GM19438 (cell line): ENCODE measurements around the gene F2RL3.
"Not testable (repeated sequence)": the region's sequence is repeated elsewhere in the genome, so short reads cannot be mapped to it uniquely, and the experiment has no call there.

Experiments
- ATAC-seq: cut with Tn5 transposase; IDR thresholded peaks from one replicate; pipeline ENCODE4 v1.9.1; 2021; ENCODE audit warnings: low read depth; ENCODE audit not compliant: unreplicated experiment

The F2RL3 gene

DNA sequence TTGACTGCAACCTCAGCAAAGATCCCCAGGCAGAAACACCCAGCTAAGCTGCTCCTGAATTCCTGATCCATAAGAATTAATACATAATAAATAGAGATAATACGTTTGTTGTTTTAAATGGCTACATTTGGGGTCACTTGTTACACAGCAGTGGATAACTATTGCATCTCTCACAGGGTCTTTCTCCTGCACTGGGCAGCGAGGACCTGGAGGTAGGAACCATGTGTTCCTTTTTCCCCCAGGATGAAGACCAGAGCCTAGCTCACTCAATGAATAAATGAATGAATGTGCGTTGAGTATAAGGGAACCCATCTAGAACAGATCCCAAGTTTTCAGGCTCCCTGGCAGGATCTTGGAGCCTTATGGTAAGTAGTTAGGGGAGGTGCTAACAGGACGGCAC, 30.7 kb downstream of the F2RL3 start:
- ATAC-seq: no peak

DNA sequence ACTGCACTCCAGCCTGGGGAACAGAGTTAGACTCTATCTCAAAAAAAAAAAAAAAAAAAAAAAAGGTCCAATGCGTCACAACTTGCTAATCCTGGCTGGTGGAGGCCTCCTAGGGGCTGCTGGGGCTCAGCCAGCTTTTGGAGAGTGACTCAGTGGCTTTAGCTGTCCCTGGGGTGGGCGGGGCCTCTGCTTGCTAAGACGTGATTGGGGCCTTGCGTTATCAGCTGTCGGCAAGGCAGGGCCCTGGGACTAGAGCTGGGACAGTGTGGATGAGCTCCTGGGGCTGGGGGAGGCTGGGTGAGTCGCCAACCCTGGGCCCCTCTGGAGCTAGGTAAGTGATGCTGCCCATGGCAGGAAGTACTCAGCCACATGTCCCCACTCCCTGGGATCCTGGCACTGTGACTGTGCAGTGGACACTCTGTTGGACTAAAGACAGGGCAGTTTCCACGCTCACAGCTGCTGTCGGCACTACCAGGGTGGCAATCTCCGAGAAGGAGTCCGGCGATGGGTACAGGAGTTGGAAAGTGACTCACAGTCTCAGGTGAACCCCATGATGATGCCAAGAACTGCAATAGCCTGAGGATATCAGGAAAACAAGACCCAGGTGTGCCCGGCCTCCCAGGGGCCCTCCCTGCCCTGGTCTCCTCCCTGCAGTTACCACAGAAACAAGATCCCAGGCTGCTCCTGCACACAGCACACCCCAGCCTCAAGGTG, 32.2 kb downstream of the F2RL3 start:
- ATAC-seq: no peak

- ATAC-seq: no peak
Observed at GRCh38 chr19:16921766-16922591, 33.2 kb downstream of the F2RL3 start.

- ATAC-seq: no peak
Observed at GRCh38 chr19:16922592-16922934, 33.8 kb downstream of the F2RL3 start.

DNA sequence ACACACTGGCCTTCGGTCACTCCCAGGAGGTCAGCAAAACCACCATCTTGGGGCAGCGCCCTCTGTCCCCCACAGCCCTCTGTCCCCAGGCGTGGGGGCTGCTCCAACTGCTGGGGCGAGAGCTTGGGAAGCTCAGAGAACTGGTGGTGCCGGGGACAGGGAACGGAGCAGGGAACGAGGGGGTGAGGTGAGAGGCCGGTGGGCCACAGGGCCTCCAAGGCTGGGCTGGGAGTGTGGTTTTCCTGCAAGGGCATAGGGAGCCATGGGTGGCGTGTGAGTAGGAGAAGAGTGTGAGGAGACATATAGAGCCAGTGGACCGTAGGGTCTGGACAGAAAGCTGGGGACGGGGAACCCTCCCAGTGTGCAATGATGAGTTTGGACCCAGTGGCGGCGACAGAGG, 34.1 kb downstream of the F2RL3 start:
- no peak for ATAC-seq

- ATAC-seq: no peak
Observed at GRCh38 chr19:16927883-16928282, 39.1 kb downstream of the F2RL3 start.

GRCh38 chr19:16928351-16928750, 39.6 kb downstream of the F2RL3 start:
- ATAC-seq: no peak

GRCh38 chr19:16928916-16929315, 40.1 kb downstream of the F2RL3 start:
- no peak for ATAC-seq

DNA sequence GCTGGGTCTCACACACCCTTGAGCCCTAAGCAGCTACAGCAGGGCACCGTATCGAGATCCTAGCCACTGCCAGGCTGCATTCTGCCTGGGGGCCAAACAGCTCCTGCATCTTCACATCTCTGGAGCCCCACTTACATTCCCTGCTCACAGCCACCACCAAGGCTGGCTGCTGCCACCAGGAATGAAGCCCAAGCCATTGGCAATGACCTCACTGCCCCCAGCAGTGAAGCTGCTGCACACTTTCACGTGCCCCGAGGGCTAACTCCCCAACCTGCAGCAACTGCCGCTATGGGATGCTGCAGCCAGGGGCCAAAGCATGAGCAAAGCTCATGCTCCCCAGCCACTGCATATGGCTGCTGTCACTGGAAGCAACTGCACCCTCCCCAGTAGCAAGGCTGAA, 42.0 kb downstream of the F2RL3 start:
- no peak for ATAC-seq

DNA sequence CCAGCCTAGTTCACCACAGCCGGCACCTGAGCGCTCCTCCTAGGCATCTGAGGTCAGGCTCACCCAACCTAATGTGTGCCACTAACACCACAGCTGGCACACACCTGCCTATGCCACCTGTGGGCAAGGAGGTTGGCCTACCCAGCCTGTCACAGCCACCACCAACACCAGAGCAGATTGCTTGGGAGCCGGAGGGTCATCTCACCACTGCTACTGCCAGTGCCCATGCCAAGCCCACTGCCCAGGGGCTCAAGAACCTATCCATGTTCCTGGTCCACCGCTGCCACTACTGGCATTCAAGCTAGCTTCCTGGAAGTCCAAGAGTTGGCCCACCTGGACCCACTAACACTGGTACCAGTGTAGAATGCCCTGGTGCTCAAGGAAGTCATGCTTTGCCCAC, 42.5 kb downstream of the F2RL3 start:
- no peak for ATAC-seq

GRCh38 chr19:16934489-16934888, 45.7 kb downstream of the F2RL3 start:
- no peak for ATAC-seq

GRCh38 chr19:16936901-16937300, 48.1 kb downstream of the F2RL3 start:
- no peak for ATAC-seq

DNA sequence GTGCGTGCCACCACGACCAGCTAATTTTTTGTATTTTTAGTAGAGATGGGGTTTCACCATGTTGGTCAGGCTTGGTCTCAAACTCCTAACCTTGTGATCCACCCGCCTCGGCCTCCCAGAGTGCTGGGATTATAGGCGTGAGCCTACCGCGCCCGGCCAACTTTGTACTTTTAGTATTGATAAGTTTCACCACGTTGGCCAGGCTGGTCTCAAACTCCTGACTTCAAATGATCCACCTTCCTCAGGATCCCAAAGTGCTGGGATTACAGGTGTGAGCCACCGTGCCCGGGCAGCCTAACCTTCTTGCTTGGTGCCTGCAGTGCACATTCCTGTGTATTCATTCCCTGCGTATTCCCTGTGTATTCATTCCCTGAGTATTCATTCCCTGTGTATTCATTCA, 49.0 kb downstream of the F2RL3 start:
- not testable (repeated sequence) for ATAC-seq

DNA sequence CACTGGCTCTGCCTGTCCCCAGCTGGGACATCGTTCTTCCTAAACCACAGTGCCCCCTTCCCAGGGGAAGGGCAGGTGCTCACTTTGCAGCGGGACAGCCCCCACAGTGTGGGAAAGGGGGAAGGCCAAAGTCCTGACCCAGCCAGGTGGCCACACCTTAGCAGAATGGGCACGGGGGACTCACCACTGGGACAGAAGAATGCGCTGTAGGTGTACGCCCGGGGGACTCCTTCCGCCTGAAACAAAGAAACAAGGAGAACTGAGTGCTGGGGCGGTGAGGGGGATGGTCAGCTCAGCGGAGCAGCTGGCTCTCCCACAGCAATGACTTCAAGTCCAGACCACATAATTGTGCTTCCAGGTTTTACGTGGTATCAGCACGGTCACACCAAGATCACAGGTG, 49.4 kb downstream of the F2RL3 start:
- ATAC-seq: no peak

GRCh38 chr19:16940063-16940462, 51.3 kb downstream of the F2RL3 start:
- ATAC-seq: not testable (repeated sequence)

GRCh38 chr19:16940626-16941025, 51.8 kb downstream of the F2RL3 start:
- ATAC-seq: no peak
